ENCODE measurements around the gene SGIP1. TPM values are rescaled to one million over a fixed set of nuclear protein-coding genes. Genes with fewer than 3 reads are reported as not detected.

SGIP1 gene
- total RNA-seq, 1 donor from 2014 or later = 1.9 TPM

- no peak for DNase-seq
Observed at GRCh38 chr1:66606362-66607065, 72.6 kb downstream of the SGIP1 start.

GRCh38 chr1:66607458-66607857 lies 73.5 kb downstream of the SGIP1 start:
- no peak for DNase-seq

DNA sequence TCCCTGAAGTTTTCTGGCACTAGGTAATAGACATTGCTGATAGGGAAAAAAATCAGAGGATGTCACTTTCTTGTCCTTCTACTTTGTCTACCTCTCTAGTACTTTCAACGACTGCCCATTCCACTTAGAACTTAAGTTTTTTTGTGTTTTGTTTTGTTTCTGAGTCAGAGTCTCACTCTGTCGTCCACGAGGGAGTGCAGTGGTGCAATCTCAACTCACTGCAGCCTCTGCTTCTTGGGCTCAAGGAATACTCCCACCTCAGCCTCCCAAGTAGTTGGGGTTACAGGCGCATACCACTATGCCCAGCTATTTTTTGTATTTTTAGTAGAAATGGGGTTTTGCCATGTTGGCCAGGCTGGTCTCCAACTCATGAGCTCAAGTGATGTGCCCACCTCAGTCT lies 79.2 kb downstream of the SGIP1 start:
- no peak for DNase-seq

- no peak for DNase-seq
Observed at GRCh38 chr1:66617362-66618184, 83.6 kb downstream of the SGIP1 start.

DNA sequence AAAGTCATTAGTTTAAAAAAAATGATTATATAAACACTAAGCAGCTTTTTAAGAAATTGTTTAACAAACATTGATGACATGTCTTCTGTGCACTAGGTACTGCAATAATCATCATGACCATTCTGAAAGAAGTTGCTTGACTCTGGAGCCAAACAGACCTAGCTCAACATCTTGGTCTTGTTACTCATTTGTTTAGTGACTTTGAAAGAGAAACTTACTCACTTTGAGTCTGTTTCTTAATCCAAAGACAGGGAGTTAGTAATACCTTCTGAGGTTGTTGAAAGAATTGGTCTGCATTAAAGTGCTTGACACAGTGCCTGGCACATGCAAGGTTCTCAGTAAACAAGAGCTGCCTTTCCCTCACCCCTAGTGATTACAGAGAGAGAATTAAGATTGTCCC lies 84.4 kb downstream of the SGIP1 start:
- DNase-seq = no peak

DNA sequence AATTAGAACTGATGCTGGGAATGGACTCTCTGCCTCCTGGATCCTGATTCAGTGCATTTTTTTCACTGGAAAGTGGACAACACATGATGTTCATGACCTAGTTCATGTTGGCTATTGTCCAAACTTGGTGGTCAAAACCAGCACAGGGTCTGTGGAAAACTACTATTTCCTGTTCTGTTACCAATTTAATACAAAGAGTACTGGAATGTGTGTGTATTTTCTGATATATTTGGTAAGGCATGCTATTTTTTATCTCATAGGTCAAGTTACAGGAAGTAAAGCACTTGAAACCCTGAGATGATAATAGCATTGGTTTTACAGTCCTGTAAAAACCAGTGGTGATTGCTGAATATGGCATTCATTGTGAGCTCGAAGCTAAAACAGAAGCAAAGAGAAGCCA lies 89.9 kb downstream of the SGIP1 start:
- no peak for DNase-seq

GRCh38 chr1:66624412-66625060 lies 90.6 kb downstream of the SGIP1 start:
- no peak for DNase-seq

DNA sequence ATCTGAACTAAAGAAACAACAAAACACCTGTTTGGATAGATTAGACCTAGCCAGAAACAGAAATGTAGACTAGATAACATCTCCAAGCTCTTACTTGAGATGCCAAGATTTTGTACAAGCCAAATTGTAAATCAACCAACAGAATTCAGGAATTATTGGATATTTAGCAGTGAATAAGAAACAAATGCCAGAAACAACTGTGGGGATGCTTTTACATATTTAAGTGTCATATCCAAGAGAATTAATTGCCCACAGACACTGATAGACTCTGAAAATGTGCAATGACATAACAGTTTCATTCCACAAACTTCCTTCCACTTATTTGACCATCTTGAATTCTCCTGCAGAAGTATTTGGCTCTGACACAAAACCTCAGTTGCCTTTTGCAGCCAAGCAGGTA lies 92.3 kb downstream of the SGIP1 start:
- DNase-seq = no peak

GRCh38 chr1:66628926-66629325 lies 95.0 kb downstream of the SGIP1 start:
- DNase-seq = no peak

DNA sequence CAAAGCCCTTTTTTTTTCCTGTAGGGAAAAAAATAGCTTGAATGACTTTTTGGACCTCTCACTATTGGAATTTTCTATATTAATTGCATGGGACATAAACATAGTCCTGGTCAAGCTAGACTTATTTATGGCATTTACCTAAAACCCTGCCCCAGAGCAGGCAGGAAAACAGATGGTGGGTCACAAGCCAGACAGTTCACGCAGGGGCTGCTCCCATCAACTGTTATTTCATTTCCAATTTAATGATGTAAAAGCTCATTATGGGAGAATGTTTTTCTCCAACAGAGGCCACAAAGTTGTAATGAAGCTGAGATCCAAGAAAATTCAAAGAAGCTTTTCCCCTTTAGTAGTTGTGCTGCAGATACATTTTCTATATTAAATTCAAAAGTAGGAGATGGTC lies 99.2 kb downstream of the SGIP1 start:
- no peak for DNase-seq

GRCh38 chr1:66637146-66637545 lies 103.2 kb downstream of the SGIP1 start:
- DNase-seq = no peak

- DNase-seq = no peak
Observed at GRCh38 chr1:66641891-66642473, 108.0 kb downstream of the SGIP1 start.

- DNase-seq = no peak
Observed at GRCh38 chr1:66642992-66643391, 109.0 kb downstream of the SGIP1 start.

DNA sequence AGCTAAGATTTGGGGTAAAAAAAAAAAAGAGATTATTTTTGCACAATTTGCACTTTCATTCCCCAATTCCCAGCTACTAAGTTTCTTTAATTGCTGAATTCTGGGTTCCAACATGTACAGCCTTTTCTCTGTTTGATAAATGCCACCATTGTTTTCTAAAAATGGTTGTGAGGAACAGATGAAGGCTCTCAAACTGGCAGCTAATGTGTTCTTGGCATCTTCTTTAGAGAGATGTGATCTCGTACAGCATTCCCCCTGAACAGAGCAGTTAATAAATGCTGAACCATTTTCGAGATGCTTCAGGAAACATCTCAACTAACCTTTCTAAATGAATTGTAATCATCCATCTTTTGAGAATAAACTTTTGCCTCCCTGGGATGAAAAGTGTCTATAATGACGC lies 110.4 kb downstream of the SGIP1 start:
- no peak for DNase-seq

GRCh38 chr1:66648901-66649595 lies 115.1 kb downstream of the SGIP1 start:
- DNase-seq = no peak

DNA sequence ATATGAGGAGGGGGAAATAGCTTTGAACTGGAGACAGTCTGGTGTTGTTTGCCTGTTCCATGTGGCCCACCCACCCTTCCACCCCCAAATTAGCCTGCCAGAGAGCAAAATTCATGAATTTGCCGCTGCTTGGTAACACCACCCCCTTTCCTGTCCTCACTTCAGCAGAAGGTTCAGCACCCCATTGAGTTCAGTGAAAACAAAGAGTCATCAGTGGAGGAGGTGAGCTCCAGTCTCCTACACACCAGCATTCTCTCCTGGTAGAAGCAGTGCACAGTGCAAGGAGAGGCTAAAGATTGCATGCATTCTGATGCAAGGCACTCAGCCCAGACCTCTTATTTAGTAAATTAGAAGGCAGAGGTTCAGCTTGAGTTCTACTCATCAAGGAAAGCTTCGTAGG lies 118.6 kb downstream of the SGIP1 start:
- no peak for DNase-seq

GRCh38 chr1:66654643-66655042 lies 120.7 kb downstream of the SGIP1 start:
- DNase-seq = no peak

- peak; percentile 1 for DNase-seq
Observed at GRCh38 chr1:66671455-66671854, 137.5 kb downstream of the SGIP1 start.

DNA sequence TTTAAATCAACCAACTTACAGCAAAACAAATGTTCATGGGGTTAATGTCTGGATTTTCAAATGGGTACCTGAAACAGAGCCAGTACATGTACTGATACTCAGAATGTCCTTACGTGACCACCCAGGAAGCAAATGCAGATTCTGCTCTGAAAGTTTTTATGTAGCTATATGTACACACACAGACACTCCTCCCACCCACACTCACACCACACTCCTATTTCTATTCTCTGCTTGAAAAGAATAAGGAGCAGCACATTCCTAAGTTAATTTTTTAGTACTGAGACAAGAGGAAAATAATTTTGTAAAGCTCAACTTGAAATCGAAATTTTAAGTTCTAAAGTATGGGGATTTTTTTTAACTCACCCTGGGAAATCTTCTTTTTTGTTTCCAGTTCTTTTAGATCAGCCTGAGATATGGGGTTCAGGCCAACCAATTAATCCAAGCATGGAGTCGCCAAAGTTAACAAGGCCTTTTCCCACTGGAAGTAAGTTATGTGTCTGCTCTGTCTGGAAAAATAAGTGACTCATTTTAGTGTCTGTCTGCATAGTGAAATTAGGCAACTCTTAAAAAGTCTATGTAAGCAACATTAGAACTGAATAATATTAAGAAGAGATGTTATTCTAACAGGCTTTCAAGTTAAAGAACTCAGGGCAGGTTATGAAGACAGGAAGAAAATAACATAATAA lies 142.8 kb downstream of the SGIP1 start:
- peak; percentile 4 for DNase-seq

DNA sequence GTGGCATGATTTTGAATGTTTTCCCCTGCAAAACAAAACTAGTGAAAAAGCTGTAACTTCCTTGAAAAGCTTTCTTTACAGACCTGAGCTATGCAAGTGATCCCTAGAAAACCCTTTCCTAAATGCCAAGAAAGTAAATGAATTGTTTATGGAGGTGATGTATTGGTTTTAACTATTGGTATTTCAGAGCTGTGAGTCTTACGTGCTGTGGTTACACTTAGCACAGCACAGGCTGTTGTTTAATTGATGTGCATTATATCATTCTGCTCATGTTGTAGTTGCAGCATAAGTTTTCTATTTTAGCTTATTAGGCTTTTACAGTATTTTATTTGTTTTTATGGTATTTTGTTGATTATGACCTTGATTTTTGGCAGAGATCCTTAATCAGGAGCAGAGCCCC lies 144.2 kb downstream of the SGIP1 start:
- no peak for DNase-seq

DNA sequence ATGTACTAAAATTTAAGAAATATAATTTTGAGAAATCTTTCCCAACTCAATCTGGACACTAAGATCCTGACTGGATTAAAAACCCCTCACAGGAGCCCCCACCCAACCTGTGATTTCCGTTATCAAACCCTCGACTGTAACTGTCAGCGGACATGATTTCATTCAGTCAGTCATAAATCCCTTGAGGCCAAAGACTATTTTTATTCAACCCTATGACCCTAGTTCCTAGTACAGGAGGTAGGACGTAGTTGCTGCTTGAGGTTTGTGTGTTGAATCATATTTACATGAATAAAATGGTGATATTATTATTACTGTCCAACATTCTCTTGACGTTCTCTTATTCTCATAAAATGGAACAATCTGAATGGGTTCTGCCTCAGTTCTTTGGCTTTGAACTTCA lies 145.2 kb downstream of the SGIP1 start:
- DNase-seq = no peak

DNA sequence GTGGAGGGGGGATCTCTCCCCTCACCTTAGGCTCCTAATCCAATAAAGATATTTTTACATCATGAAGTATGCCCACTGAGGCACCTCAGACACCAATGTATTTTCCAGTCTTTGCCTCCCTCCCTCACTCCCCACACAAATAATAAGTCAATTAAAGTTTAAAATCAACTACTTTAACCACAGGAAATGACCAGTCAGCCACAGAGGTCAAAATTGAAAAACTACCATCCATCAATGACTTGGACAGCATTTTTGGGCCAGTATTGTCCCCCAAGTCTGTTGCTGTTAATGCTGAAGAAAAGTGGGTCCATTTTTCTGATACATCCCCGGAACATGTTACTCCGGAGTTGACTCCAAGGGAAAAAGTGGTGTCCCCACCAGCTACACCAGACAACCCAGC lies 147.7 kb downstream of the SGIP1 start:
- DNase-seq = no peak
